Esophagus muscularis mucosa (tissue), 4 donors: ENCODE data around the gene KIAA0930.

ENCODE experiments used
- CTCF ChIP-seq, 3 experiments: fragments of 200-600 bp in 2 of 3; fragments of 450-650 bp in 1 of 3; sonication (generic) in 2 of 3; IDR thresholded peaks; one replicate each; pipeline ENCODE4 v1.5.1; 2017 to 2019; ENCODE audit warnings: antibody characterized with exemption in 3 of 3, mild to moderate bottlenecking in 2 of 3, moderate library complexity in 1 of 3
- EP300 ChIP-seq: sonication (generic); formaldehyde crosslinking; IDR thresholded peaks from one replicate; pipeline ENCODE4 v1.6.1; 2017; ENCODE audit warnings: antibody characterized with exemption
- POLR2A ChIP-seq: fragments of 450-650 bp; IDR thresholded peaks from one replicate; pipeline ENCODE4 v1.6.1; 2017; ENCODE audit warnings: antibody characterized with exemption, moderate library complexity, mild to moderate bottlenecking, low read depth
- POLR2AphosphoS5 ChIP-seq, 2 donors: sonication (generic); formaldehyde crosslinking; IDR thresholded peaks; one replicate each; pipeline ENCODE4 v1.6.1; 2017; ENCODE audit warnings: antibody characterized with exemption in 2 of 2

GRCh38 chr22:45164270-45165088 lies 76.2 kb downstream of the KIAA0930 start:
- TF ChIP-seq CTCF (IDR thresholded peaks at IDR 0.05) (no peak), POLR2A (no peak), POLR2AphosphoS5 (IDR thresholded peaks at IDR 0.05) (no peak), EP300 (no peak)
